Glutamatergic neuron (in vitro differentiated cells): ENCODE measurements around the gene SLPI. TPM values are rescaled to one million over a fixed set of nuclear protein-coding genes. Genes with fewer than 3 reads are reported as not detected.

Source experiments
- DNase-seq: peaks from one replicate; pipeline ENCODE4 v3.0.0; 2022
- H3K27ac Mint-ChIP-seq: one replicate; pipeline ENCODE4 v1.8.0; 2020; ENCODE audit warnings: mild to moderate bottlenecking, mixed read lengths, inconsistent platforms; ENCODE audit not compliant: unreplicated experiment
- H3K27me3 Mint-ChIP-seq: one replicate; pipeline ENCODE4 v1.8.0; 2020; ENCODE audit warnings: mild to moderate bottlenecking, moderate library complexity, mixed read lengths, inconsistent platforms; ENCODE audit not compliant: unreplicated experiment
- H3K36me3 Mint-ChIP-seq: one replicate; pipeline ENCODE4 v1.8.0; 2020; ENCODE audit warnings: mild to moderate bottlenecking, mixed read lengths, inconsistent platforms; ENCODE audit not compliant: unreplicated experiment
- H3K4me1 Mint-ChIP-seq: one replicate; pipeline ENCODE4 v1.8.0; 2020; ENCODE audit warnings: mild to moderate bottlenecking, low read depth, mixed read lengths, inconsistent platforms; ENCODE audit not compliant: unreplicated experiment
- H3K4me3 Mint-ChIP-seq: one replicate; pipeline ENCODE4 v1.8.0; 2020; ENCODE audit warnings: mild to moderate bottlenecking, mixed read lengths, inconsistent platforms; ENCODE audit not compliant: unreplicated experiment
- H3K9me3 Mint-ChIP-seq: one replicate; pipeline ENCODE4 v1.8.0; 2020; ENCODE audit warnings: mild to moderate bottlenecking, moderate library complexity, mixed read lengths, inconsistent platforms; ENCODE audit not compliant: unreplicated experiment
- total RNA-seq: library from RNA; stranded (reverse); fragmentation: NEBNext Ultra II Directional; extraction: Animal tissue kit (Norgen Biotek cat#: 25700); gene quantifications from one replicate; pipeline ENCODE4 v1.2.1, GENCODE V29; 2021; ENCODE audit not compliant: unreplicated experiment
- TF ChIP-seq, protein P1 (sequence below): fragments of 200-600 bp; sonication (generic); IDR thresholded peaks from one replicate; pipeline ENCODE4 v1.5.0; 2021; ENCODE audit not compliant: partially characterized antibody, unreplicated experiment

The SLPI gene
- total RNA-seq, 1 donor from 2014 or later = not detected

DNA sequence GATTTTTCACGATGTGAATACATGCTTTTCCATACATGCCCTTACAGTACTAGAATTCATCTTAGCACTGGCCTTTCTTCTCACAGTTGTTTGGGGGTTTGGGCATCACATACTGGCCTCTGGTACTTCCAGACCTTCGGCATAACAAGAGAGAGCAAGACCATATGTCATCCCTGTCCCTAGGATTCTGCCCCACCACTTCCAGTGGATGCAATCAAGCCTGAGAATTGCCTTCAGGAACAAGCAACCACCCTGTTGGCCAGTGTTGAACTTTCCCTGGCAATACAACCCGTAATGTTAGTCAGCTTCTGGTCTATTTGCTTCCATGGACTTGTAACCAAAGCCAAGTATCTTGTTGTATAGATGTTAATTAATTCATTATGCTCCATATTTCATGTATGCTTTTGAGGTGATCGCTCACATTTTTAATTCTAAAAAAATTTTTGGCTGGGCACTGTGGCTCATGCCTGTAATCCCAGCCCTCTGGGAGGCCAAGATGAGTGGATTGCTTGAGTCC, 15.4 kb upstream of the SLPI start:
- H3K27me3 Mint-ChIP-seq = peaks cover 2% of the 10 kb centered on the region
- no peaks in the 10 kb centered on the region for H3K9me3 Mint-ChIP-seq
- H3K4me3 Mint-ChIP-seq = no peak overlapping the region
- H3K27ac Mint-ChIP-seq = no peak overlapping the region
- H3K4me1 Mint-ChIP-seq = peaks cover 3% of the 10 kb centered on the region
- no peak for DNase-seq
- TF ChIP-seq, protein P1, sequence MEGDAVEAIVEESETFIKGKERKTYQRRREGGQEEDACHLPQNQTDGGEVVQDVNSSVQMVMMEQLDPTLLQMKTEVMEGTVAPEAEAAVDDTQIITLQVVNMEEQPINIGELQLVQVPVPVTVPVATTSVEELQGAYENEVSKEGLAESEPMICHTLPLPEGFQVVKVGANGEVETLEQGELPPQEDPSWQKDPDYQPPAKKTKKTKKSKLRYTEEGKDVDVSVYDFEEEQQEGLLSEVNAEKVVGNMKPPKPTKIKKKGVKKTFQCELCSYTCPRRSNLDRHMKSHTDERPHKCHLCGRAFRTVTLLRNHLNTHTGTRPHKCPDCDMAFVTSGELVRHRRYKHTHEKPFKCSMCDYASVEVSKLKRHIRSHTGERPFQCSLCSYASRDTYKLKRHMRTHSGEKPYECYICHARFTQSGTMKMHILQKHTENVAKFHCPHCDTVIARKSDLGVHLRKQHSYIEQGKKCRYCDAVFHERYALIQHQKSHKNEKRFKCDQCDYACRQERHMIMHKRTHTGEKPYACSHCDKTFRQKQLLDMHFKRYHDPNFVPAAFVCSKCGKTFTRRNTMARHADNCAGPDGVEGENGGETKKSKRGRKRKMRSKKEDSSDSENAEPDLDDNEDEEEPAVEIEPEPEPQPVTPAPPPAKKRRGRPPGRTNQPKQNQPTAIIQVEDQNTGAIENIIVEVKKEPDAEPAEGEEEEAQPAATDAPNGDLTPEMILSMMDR = no peak
- H3K36me3 Mint-ChIP-seq = peaks cover 6% of the 10 kb centered on the region

DNA sequence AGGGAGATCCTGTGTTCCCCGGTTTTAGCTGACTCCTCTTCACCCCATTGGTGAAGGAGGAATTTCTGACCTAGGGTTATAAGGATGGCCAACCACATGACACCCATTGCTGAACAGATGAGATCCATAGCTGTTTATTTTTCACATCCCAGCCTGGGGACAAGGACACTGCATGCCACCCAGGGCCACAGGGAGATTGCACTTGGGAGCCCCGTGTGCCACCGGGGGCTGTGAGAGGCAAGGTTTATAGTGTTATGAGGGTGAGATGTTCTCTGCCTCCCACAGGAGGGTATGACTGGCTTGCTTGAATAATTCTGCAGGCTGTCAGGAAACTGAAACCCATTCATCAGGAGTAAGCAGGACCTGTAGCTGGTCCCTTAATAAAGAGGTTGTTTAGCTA, 14.7 kb upstream of the SLPI start:
- Mint-ChIP-seq H3K27ac (no peak overlapping the region), H3K4me1 (peaks cover 3% of the 10 kb centered on the region), H3K27me3 (peaks cover 3% of the 10 kb centered on the region), H3K4me3 (no peak overlapping the region), H3K9me3 (no peaks in the 10 kb centered on the region), H3K36me3 (peaks cover 6% of the 10 kb centered on the region)
- DNase-seq = no peak
- TF ChIP-seq, protein P1 = no peak

DNA sequence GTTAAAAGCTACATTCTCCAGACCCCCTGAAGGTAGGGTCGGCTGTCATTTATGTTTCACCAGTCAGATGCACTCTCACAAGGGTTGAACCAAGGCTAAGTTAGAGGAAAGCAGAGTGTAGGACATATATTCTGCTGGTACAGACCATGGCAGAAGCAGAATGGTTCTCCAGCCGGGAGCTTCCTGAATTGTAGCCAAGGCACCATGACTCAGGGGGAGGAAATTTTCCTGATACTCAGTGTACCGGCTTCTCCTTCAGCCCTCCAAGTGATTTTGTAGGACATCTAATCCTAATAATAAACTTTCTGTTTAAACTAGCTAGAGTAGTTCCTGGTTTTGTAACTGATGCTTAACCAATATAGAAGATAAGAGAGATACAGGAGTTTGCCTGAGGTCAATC, 14.2 kb upstream of the SLPI start:
- Mint-ChIP-seq H3K9me3 (no peaks in the 10 kb centered on the region), H3K27me3 (peaks cover 3% of the 10 kb centered on the region), H3K4me1 (peaks cover 1% of the 10 kb centered on the region), H3K4me3 (no peak overlapping the region), H3K36me3 (peaks cover 6% of the 10 kb centered on the region), H3K27ac (no peak overlapping the region)
- TF ChIP-seq, protein P1 = no peak
- no peak for DNase-seq

DNA sequence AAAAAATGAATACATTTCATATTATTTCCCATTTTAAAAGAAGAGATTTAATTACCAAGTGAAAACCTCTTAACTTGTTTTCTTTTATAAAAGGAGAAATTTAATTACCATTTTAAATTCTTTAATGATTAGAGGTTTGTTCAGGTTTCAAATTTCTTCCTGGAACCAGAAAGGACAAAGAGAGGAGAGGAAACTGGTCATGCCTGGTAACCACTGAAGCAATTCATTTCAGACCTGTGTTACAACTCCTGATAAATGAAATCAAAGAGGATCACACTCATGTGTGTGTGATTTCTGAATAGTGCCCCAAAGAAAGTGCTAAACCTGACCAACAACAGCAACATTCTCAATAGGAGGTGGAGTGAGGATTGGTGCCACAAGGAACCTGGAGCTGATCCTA, 12.6 kb upstream of the SLPI start:
- H3K9me3 Mint-ChIP-seq = no peaks in the 10 kb centered on the region
- no peak for DNase-seq
- no peaks in the 10 kb centered on the region for H3K36me3 Mint-ChIP-seq
- TF ChIP-seq, protein P1 = no peak
- peaks cover 3% of the 10 kb centered on the region for H3K27me3 Mint-ChIP-seq
- H3K27ac Mint-ChIP-seq = no peak overlapping the region
- H3K4me3 Mint-ChIP-seq = no peak overlapping the region
- no peaks in the 10 kb centered on the region for H3K4me1 Mint-ChIP-seq

DNA sequence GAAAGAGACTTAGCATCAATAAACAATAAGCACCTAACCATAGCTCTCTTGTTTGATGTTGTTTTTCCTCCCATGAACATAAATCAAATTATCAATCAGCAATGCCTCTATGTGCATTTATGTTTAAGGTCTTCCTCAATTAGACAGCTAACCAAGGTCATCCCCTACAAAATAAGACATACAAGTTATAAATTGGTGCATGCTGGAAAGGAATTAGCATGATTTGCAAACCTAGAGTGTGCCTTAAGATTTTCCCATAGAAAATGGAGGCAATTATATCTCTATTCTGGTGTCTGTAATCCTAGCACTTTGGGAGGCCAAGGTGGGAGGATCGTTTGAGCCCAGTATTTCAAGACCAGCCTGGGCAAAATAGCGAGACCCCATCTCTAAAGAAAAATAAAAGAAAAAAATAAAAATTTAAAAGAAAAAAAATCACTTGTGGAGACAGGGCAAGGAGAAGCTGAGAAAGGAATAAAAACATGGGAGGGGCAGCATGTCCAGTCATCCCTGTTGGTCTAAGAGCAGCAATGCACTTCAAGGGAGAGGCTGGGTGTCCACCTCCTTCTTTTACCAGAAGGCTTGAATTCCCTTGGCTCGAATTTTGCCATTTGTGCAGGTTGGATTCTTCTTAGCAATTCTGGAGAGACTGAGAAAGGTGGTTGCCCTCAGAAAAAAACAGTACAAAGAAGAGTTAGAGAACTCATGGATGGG, 9.3 kb upstream of the SLPI start:
- TF ChIP-seq, protein P1 = no peak
- Mint-ChIP-seq H3K9me3 (no peaks in the 10 kb centered on the region), H3K4me1 (no peaks in the 10 kb centered on the region), H3K4me3 (no peak overlapping the region), H3K27ac (no peak overlapping the region), H3K36me3 (no peaks in the 10 kb centered on the region), H3K27me3 (peaks cover 1% of the 10 kb centered on the region)
- no peak for DNase-seq
